Neural progenitor cell (in vitro differentiated cells): Measurements from ENCODE around the gene ARF6. TPM values are rescaled to one million over a fixed set of nuclear protein-coding genes. Genes with fewer than 3 reads are reported as not detected.

Experiments used
- DNase-seq: peaks from one replicate; pipeline ENCODE4 v3.0.0-alpha.2; 2016; ENCODE audit warnings: low spot score
- H2AFZ ChIP-seq: fragments of 200-600 bp; sonication (generic); replicated peaks from 2 replicates; pipeline ENCODE4 v1.6.1; 2016; ENCODE audit warnings: antibody characterized with exemption
- H3F3A ChIP-seq: fragments of 200-600 bp; sonication (generic); 2 replicates; pipeline ENCODE4 v1.6.1; 2016; ENCODE audit warnings: antibody characterized with exemption, low read depth
- H3K27ac ChIP-seq: fragments of 200-600 bp; sonication (generic); 2 replicates; pipeline ENCODE4 v1.5.1; 2016; ENCODE audit warnings: mild to moderate bottlenecking
- H3K27me3 ChIP-seq: fragments of 200-600 bp; sonication (generic); 2 replicates; pipeline ENCODE4 v1.6.1; 2016; ENCODE audit warnings: mild to moderate bottlenecking, moderate library complexity
- H3K36me3 ChIP-seq: fragments of 200-600 bp; sonication (generic); 2 replicates; pipeline ENCODE4 v1.5.1; 2016
- H3K4me1 ChIP-seq: fragments of 200-600 bp; sonication (generic); 2 replicates; pipeline ENCODE4 v1.6.1; 2016; ENCODE audit warnings: mixed run types
- H3K4me2 ChIP-seq: fragments of 200-600 bp; sonication (generic); 2 replicates; pipeline ENCODE4 v1.6.1; 2016
- H3K4me3 ChIP-seq: fragments of 200-600 bp; sonication (generic); 2 replicates; pipeline ENCODE4 v1.5.1; 2016
- H3K79me2 ChIP-seq: fragments of 200-600 bp; sonication (generic); 2 replicates; pipeline ENCODE4 v1.6.1; 2016; ENCODE audit warnings: low read depth
- H3K9ac ChIP-seq: fragments of 200-600 bp; sonication (generic); 2 replicates; pipeline ENCODE4 v1.6.1; 2016
- H3K9me3 ChIP-seq: fragments of 200-600 bp; sonication (generic); 2 replicates; pipeline ENCODE4 v1.5.1; 2016; ENCODE audit warnings: low read depth
- H4K20me1 ChIP-seq: fragments of 200-600 bp; sonication (generic); 2 replicates; pipeline ENCODE4 v1.6.1; 2016; ENCODE audit warnings: low read depth
- H3K27ac Mint-ChIP-seq: 3 replicates; pipeline ENCODE4 v1.8.0; 2021; ENCODE audit warnings: mixed read lengths
- H3K27me3 Mint-ChIP-seq: 2 replicates; pipeline ENCODE4 v1.8.0; 2022; ENCODE audit warnings: low read depth, mild to moderate bottlenecking, inconsistent platforms, moderate library complexity, mixed read lengths; ENCODE audit not compliant: insufficient read depth
- H3K36me3 Mint-ChIP-seq: 3 replicates; pipeline ENCODE4 v1.8.0; 2021; ENCODE audit warnings: mixed read lengths
- H3K4me1 Mint-ChIP-seq: 3 replicates; pipeline ENCODE4 v1.8.0; 2021; ENCODE audit warnings: mixed read lengths
- H3K4me3 Mint-ChIP-seq: 3 replicates; pipeline ENCODE4 v1.8.0; 2021; ENCODE audit warnings: mild to moderate bottlenecking, moderate library complexity, mixed read lengths
- H3K9me3 Mint-ChIP-seq: 3 replicates; pipeline ENCODE4 v1.8.0; 2020; ENCODE audit warnings: mixed read lengths
- CTCF ChIP-seq: fragments of 200-600 bp; sonication (generic); IDR thresholded peaks from 2 replicates; pipeline ENCODE4 v1.5.1; 2017; ENCODE audit warnings: antibody characterized with exemption, mild to moderate bottlenecking
- EZH2 ChIP-seq: fragments of 200-600 bp; sonication (generic); IDR thresholded peaks from 2 replicates; pipeline ENCODE4 v1.6.1; 2017; ENCODE audit warnings: antibody characterized with exemption, mild to moderate bottlenecking, moderate library complexity
- EZH2phosphoT487 ChIP-seq: fragments of 200-600 bp; sonication (generic); IDR thresholded peaks from 2 replicates; pipeline ENCODE4 v1.6.1; 2017; ENCODE audit warnings: antibody characterized with exemption
- total RNA-seq: library from RNA; depleted of rRNA; stranded (reverse); fragments of >200 nt; gene quantifications from 2 replicates; pipeline ENCODE4 v1.2.3, GENCODE V29; 2015; ENCODE audit warnings: low replicate concordance

The ARF6 gene
- total RNA-seq, 1 donor from 2014 or later: 48.7 TPM

DNA sequence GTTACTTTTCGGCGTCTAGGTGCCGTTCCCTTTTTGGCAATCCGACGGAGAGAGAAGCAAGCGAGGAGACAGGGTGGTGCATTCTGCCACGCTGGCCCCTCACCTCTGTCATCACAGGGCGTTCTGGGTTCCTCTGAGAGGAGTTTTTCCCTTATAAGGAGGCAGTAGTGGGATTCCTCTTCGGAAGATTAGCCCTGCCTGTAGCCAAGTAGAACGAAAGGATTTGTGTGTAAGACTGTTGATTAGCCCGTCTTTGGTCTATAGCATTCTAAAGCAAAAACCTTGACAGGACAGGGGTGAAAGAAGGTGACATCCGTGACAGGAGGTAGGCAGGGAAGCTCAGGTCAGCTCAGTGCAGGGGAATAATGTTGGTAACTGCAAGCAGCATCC is 31.2 kb upstream of the ARF6 start:
- Mint-ChIP-seq H3K4me1 (peaks cover 14% of the 10 kb centered on the region), H3K27ac (peak overlapping the region; percentile 100), H3K9me3 (peaks cover 5% of the 10 kb centered on the region), H3K27me3 (peaks cover 12% of the 10 kb centered on the region), H3K36me3 (peaks cover 2% of the 10 kb centered on the region), H3K4me3 (no peak overlapping the region)
- H3K4me2 ChIP-seq: peak overlapping the region; percentile 81
- H3F3A ChIP-seq: peaks cover 24% of the 10 kb centered on the region
- peak overlapping the region; percentile 91 for H3K27ac ChIP-seq
- peak; percentile 79 for DNase-seq
- peak overlapping the region; percentile 73 for H3K4me3 ChIP-seq
- H4K20me1 ChIP-seq: no peaks in the 10 kb centered on the region
- peak overlapping the region; percentile 65 for H3K9ac ChIP-seq
- H3K4me1 ChIP-seq: peaks cover 6% of the 10 kb centered on the region
- H2AFZ ChIP-seq: peak overlapping the region; percentile 98
- no peaks in the 10 kb centered on the region for H3K9me3 ChIP-seq
- H3K27me3 ChIP-seq: no peaks in the 10 kb centered on the region
- TF ChIP-seq CTCF: no peak
- TF ChIP-seq EZH2: no peak
- TF ChIP-seq EZH2phosphoT487: no peak
- no peaks in the 10 kb centered on the region for H3K79me2 ChIP-seq
- H3K36me3 ChIP-seq: no peaks in the 10 kb centered on the region

- DNase-seq: peak; percentile 93
- peaks cover 2% of the 10 kb centered on the region for H3K36me3 Mint-ChIP-seq
- peaks cover 12% of the 10 kb centered on the region for H3K27me3 Mint-ChIP-seq
- H3K4me2 ChIP-seq: peak overlapping the region; percentile 81
- no peaks in the 10 kb centered on the region for H3K36me3 ChIP-seq
- peaks cover 14% of the 10 kb centered on the region for H3K4me1 Mint-ChIP-seq
- H2AFZ ChIP-seq: peak overlapping the region; percentile 98
- peak overlapping the region; percentile 73 for H3K4me3 ChIP-seq
- H3K79me2 ChIP-seq: no peaks in the 10 kb centered on the region
- H3K4me3 Mint-ChIP-seq: no peak overlapping the region
- H3F3A ChIP-seq: peaks cover 27% of the 10 kb centered on the region
- peaks cover 5% of the 10 kb centered on the region for H3K9me3 Mint-ChIP-seq
- peak; percentile 100 for TF ChIP-seq CTCF
- TF ChIP-seq EZH2: no peak
- peak overlapping the region; percentile 65 for H3K9ac ChIP-seq
- H4K20me1 ChIP-seq: no peaks in the 10 kb centered on the region
- no peaks in the 10 kb centered on the region for H3K9me3 ChIP-seq
- no peaks in the 10 kb centered on the region for H3K27me3 ChIP-seq
- peak overlapping the region; percentile 100 for H3K27ac Mint-ChIP-seq
- H3K27ac ChIP-seq: peak overlapping the region; percentile 91
- H3K4me1 ChIP-seq: peaks cover 6% of the 10 kb centered on the region
Observed at GRCh38 chr14:49862089-49862673, 30.7 kb upstream of the ARF6 start.

DNA sequence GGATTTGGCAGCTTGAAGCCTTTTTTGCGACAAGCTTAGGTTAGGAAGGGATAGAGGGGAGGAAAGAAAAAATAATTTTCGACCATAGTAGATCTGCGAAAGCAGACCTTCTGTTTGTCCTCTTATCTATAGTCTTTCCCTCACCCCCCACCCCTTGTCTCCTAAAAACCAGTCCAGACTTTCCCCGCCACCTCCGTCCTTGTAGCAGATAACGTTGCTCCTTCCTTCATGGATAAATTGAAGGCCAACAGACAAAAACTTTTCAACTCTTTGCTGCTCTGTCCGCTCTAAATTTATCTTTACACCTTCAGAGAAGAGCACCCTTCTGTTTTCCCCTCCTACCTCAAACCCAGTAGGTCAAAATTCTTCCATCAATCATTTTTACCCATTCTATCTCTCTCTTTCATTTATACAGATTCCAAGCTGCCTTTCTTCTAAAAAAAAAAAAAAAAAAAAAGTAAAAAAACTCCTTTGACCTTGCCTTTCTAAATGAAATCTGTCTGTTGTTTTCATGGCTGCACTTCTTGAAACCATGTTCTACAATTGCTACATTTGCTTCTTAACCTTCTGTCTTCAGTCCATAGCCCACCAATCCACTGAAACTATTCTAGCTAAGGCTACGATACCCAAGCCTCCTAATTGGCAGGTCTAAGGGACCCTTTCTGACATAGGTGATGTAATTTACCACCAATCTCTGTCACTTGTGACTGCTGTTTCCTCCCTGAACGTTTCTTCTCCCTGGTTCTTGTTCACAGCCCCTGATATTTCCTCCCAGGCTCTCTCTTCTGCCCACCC is 29.2 kb upstream of the ARF6 start:
- Histone ChIP-seq H3K27me3 (peaks cover 4% of the 10 kb centered on the region), H3K4me2 (peak overlapping the region; percentile 95), H3K9ac (peak overlapping the region; percentile 39), H3K9me3 (no peaks in the 10 kb centered on the region), H3K4me3 (peak overlapping the region; percentile 96), H3F3A (peaks cover 34% of the 10 kb centered on the region), H3K36me3 (no peaks in the 10 kb centered on the region), H3K27ac (peak overlapping the region; percentile 13), H3K79me2 (no peaks in the 10 kb centered on the region), H2AFZ (peak overlapping the region; percentile 95), H3K4me1 (peaks cover 6% of the 10 kb centered on the region), H4K20me1 (no peaks in the 10 kb centered on the region)
- H3K4me3 Mint-ChIP-seq: no peak overlapping the region
- H3K36me3 Mint-ChIP-seq: peaks cover 2% of the 10 kb centered on the region
- peak; percentile 24 for DNase-seq
- H3K4me1 Mint-ChIP-seq: peaks cover 23% of the 10 kb centered on the region
- peaks cover 12% of the 10 kb centered on the region for H3K27me3 Mint-ChIP-seq
- TF ChIP-seq EZH2 (no peak), EZH2phosphoT487 (no peak), CTCF (no peak)
- H3K27ac Mint-ChIP-seq: peak overlapping the region; percentile 100
- H3K9me3 Mint-ChIP-seq: peaks cover 5% of the 10 kb centered on the region
